ENCODE measurements around the gene LAGE3.

Gene LAGE3, protein sequence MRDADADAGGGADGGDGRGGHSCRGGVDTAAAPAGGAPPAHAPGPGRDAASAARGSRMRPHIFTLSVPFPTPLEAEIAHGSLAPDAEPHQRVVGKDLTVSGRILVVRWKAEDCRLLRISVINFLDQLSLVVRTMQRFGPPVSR

DNA sequence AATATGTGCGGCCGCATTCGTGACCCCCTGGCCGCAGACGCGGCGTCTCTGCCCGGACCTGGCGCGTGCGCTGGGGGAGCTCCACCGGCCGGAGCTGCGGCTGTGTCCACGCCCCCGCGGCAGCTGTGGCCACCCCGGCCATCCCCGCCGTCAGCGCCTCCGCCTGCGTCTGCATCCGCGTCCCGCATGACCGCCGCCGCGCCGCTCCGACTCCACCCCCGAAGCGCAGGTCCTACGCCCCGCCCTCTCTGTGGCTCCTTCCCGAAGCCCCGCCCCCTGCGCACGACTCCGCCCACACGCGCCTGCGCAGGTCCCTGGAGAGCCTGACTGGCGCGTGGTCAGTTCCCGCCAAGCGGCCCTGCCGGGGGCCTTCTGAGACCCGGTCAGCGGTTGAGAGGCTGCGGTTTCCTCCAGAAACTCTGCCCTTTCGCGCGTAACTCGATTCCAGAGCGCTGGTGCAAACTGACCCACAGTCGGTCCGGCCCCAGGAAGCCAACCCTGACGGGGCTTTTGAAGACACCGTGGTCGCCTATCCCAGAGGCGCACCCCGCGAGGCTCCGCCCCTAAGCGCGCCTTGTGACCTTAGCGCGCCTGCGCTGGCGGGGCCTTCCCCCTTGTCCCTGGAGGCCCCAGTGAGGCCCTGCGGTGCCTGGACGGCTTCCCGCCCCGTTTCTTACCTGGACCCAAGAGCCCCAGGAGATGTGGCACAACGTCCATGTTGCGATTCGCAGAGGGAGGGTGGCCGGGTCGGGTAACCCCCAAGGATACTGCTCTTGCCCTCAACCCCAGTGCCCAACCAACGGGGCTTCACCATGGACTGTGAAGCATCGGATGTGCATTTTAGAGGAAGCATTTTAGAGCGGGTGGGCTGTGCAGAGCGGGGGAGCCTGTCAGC lies at the start of gene LAGE3:
LAGE3 (minus strand) TSS at position 554 of the 895 bp plus-strand sequence; CDS start at position 188, 366 bp downstream.
- DNase-seq, result peak; percentile 91

GRCh38 chrX:154526901-154527675 lies 48.0 kb upstream of the LAGE3 start:
- peak; percentile 58 for DNase-seq

DNA sequence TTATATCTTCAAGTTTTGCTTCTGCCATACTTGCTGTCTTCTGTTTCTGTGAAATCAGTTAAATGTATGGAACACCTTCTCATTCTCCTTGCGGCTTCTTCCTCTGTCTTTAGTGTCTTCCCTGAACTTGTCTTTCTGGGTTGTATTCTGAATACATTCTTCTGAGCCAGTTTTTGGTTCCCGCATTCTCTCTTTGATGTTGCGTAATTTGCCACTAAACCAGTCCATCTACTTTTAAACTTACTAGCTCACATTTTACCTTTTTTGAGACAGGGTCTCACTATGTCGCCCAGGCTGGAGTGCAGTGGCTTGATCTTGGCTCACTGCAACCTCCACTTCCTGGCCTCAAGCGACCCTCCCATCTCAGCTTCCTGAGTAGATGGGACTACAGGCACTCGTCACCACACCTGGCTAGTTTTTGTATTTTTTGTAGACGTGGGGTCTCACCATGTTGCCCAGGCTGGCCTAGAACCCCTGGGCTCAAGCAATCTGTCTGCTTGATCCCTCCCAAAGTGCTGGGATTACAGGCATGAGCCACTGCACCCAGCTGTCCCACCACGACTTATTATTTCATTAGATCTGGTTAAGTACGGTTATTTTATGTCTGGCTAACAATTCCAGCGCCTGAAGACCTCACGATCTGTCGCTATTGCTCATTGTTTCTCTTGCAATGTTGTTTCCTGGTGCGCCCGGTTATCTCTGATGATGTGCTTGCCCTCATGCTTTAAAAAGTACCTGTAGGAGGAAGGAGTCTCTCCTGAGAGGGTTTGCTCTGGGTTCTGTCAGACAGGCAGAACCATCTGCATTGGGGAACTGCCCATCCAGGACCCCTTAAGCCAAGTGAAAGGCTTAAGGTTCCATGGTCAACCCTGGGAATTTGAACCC lies 46.8 kb upstream of the LAGE3 start:
- no peak for DNase-seq

GRCh38 chrX:154519389-154519788 lies 40.3 kb upstream of the LAGE3 start:
- no peak for DNase-seq

DNA sequence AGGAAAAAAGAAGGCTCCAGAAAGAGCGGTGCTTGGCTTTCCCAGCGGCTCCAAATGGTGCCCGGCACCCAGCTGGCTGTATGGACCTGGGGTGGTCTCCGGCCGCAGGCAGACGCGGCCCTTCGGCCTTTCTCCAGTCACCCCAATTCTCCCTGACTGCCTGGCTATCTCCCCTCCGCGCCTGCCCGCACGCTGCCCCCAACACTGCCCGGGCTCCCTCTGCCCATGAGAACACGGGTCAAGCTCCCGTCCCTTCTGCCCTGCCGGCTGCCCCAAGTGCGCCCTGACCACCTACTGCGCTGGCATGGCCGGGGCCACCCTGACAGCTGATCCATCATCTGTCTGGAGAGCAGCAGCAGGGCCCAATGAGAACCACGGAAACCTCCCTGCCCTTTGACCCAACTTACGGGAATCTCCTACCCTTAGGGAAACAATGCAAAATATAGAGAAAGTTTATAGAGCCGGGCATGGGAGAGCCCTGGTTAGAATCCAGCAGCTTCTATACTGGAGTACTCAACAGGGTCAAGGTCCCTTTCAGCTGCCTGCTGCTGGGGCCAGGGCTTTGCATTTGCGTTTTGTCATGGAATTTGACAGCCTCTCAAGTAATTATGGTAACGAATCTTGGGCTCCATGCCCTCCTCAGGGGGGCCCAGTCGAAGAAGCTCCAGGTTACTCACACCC lies 38.2 kb upstream of the LAGE3 start:
- no peak for DNase-seq

DNA sequence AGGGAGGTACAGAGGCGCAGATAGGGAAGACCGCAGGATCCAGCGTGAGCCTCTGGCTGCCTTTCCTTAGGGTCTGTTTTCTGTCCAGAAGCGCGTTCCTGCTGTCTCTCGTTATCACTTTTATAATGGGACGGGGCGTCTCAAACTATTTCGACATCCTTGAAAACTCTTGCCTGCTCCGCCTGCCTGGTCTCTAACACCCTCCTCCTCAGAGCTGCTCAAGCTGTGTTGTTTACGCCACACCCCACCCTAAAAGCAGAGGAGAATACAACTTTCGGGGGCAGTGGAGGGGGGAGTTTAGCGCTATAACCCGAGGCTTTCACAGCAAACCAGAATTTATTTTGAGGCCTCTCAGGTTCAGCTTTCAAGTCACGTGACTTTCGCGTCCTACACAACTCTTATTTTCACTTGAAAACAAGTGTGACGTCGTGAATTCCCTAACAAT lies 37.6 kb upstream of the LAGE3 start:
- DNase-seq, result no peak

DNA sequence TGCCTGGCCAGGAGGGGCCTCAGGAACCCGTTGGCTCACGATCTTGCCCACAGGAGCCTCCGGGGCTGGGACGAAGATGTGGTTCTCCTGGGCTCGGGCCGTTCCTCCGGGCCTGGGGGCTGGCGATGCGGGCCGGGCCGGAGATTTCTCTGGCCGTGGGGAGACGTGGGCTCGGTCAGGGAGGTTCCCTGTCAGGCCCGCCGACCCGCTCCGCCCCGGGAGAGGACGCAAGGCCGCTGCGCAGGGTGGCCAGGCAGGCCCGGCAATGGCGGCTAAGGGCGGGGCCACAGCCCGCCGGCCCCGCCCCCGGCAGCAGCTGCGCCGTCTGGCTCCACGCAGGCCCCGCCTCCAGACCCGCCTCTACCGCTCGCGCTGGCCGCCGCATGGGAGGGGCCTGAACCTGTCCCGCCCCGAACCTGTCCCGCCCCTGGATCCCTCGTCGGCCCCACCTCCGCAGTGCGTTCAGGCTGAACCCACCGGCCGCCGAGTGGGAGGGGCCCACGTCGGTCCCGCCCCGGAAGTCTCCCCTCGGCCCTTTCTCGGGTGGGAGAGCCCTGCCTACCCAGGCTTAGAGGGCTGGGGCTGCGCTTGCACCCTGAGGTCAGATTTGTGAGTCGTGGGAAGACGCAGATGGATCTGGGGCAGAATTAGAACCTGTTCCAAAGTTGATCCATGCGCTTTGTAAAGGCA lies 37.0 kb upstream of the LAGE3 start, which contains the start of gene FAM3A:
FAM3A (minus strand) TSS at position 267 of the 690 bp plus-strand sequence. CDS start 460 bp downstream, outside the sequence.
- peak; percentile 92 for DNase-seq

- peak; percentile 35 for DNase-seq
These were observed 36.2 kb upstream of the LAGE3 start for GRCh38 chrX:154515090-154515965.

- DNase-seq, result no peak
These were observed 34.6 kb upstream of the LAGE3 start for GRCh38 chrX:154513716-154514115.

GRCh38 chrX:154512879-154513553 lies 33.9 kb upstream of the LAGE3 start:
- no peak for DNase-seq

GRCh38 chrX:154511761-154512160 lies 32.7 kb upstream of the LAGE3 start:
- DNase-seq, result no peak

DNA sequence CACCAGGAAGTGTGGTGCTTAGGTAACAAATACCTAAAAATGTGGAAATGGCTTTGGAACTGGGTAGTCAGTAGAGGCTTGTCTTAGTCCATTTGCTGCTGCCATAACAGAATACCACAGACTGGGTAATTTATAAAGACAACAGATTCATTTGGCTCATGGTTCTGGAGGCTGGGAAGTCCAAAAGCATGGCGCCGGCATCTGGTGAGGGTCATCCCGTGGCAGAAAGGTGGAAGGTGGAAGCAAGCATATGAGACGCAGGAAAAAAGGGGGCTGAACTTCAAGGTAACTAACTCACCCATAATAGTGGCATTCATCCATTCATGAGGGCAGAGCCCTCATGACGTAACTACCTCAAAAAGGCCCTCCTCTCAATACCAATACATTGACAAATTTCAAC lies 30.4 kb upstream of the LAGE3 start:
- no peak for DNase-seq

DNA sequence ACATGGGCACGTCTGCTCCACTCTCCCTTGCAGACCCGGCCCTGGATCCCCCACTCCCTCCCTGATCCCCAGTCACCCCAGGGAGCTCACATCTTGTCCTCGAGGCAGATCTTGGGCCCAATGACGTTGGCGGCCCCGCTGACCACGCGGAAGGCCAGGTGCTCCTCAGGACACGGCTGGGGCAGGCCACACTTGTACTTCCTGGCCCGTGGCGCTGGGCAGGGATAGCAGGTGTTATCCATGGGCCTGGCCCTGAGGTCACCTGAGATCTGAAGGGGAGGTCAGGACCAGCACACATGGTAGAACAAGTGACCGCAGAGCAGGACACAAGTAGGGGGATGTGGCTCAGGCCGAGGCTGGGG lies 29.3 kb upstream of the LAGE3 start:
- no peak for DNase-seq

GRCh38 chrX:154507673-154508383 lies 28.7 kb upstream of the LAGE3 start:
- no peak for DNase-seq

GRCh38 chrX:154506483-154507332 lies 27.6 kb upstream of the LAGE3 start:
- no peak for DNase-seq

DNA sequence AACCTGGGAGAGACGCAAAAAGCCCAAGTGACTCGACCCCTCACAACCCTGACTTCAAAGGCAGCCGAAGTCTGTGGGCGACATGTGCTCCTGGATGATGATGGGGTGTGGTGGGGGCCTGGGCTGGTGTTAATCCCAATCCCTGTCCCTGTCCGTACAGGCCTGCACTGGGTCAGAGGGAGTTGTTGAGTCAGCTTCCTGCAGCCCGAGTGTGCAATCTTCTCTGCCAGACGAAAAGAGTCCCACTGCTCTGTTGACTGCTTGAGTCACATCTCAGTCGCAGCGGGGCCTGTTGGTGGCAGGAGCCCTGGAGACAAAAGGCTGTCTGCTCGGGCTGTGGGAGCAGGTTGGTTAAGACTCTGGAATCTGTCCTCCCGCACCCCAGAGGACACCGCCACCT lies 26.7 kb upstream of the LAGE3 start:
- DNase-seq, result no peak

- DNase-seq, result no peak
These were observed 23.9 kb upstream of the LAGE3 start for GRCh38 chrX:154502989-154503388.

DNA sequence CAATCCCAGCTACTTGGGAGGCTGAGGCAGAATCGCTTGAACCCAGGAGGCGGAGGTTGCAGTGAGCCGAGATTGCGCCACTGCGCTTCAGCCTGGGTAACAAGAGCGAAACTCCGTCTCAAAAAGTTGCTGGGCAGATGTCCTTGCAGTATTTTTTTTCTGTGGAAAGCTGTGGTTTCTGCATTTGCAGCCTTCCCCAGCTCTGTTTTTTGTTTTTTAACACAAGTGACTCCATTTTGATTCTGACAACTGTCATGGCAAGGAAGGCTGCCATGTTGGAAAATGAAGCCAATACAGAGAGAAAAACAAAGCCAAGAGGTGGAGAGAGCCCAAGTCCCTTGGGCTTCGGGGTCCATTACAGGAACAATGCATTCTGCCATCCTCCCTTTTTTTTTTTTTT lies 23.0 kb upstream of the LAGE3 start:
- DNase-seq, result no peak

Measured in NCI-H774 (cell line).